Head of caudate nucleus (tissue), 42 donors: Measurements from ENCODE around the gene SGSM2.
A peak's percentile ranks its signal among the peaks of the same experiment; 100 is the strongest.

Experiments used
- DNase-seq, 42 donors: peaks; one replicate each; pipeline versions ENCODE4 v3.0.0 to v3.0.0-alpha.2; 2020 to 2021; ENCODE audit warnings: mixed read lengths in 7 of 42
- intact Hi-C: fragments of 100-400 bp; cut with DNase I; formaldehyde crosslinking; loops from one replicate; pipeline ENCODE4 v1.15.0; 2022

SGSM2 gene

GRCh38 chr17:2403044-2403443 lies 65.7 kb downstream of the SGSM2 start:
- intact Hi-C loops = no loop called here
- DNase-seq = no peak

- peak in 1 of 42 donors; percentile 5 for DNase-seq
Measured at GRCh38 chr17:2405247-2405926, 68.1 kb downstream of the SGSM2 start.

GRCh38 chr17:2406271-2406902 lies 69.1 kb downstream of the SGSM2 start:
- peak in 1 of 42 donors; percentile 0 for DNase-seq
- intact Hi-C loops = no loop called here

More at GRCh38 chr17:2405247-2405926, 68.1 kb downstream of the SGSM2 start:
- intact Hi-C loops = no loop called here

- no peak for DNase-seq
- intact Hi-C loops = no loop called here
Measured at GRCh38 chr17:2406903-2407790, 69.8 kb downstream of the SGSM2 start.

- intact Hi-C loops = loop anchor here (10.0 kb wide), 1 partner anchor 294 kb away; no protein-coding TSS in a partner anchor
- DNase-seq = no peak
Measured at GRCh38 chr17:2410951-2411350, 73.7 kb downstream of the SGSM2 start.

GRCh38 chr17:2412561-2413021 lies 75.3 kb downstream of the SGSM2 start:
- DNase-seq = peak in 23 of 42 donors; percentile 19 to 79 (median 57)
- intact Hi-C loops = loop anchor here (10.0 kb wide), 1 partner anchor 292 kb away; no protein-coding TSS in a partner anchor

GRCh38 chr17:2414446-2415064 lies 77.3 kb downstream of the SGSM2 start:
- DNase-seq = no peak

GRCh38 chr17:2415081-2415480 lies 77.8 kb downstream of the SGSM2 start:
- intact Hi-C loops = loop anchor here (2.0 to 10.0 kb wide), 2 partner anchors 30 to 290 kb away; no protein-coding TSS in a partner anchor
- no peak for DNase-seq

More at GRCh38 chr17:2414446-2415064, 77.3 kb downstream of the SGSM2 start:
- intact Hi-C loops = loop anchor here (2.0 to 10.0 kb wide), 2 partner anchors 30 to 290 kb away; no protein-coding TSS in a partner anchor

- DNase-seq = peak; percentile 64 to 98 (median 93)
- intact Hi-C loops = loop anchor here (2.0 to 10.0 kb wide), 2 partner anchors 15 to 289 kb away; partner anchors contain the start of gene MNT
Measured at GRCh38 chr17:2416010-2416734, 78.9 kb downstream of the SGSM2 start.

GRCh38 chr17:2418572-2418971 lies 81.3 kb downstream of the SGSM2 start:
- DNase-seq = no peak
- intact Hi-C loops = loop anchor here (10.0 kb wide), 1 partner anchor 286 kb away; no protein-coding TSS in a partner anchor

GRCh38 chr17:2419486-2419885 lies 82.2 kb downstream of the SGSM2 start:
- no peak for DNase-seq
- intact Hi-C loops = loop anchor here (10.0 kb wide), 1 partner anchor 285 kb away; no protein-coding TSS in a partner anchor

- no peak for DNase-seq
- intact Hi-C loops = no loop called here
Measured at GRCh38 chr17:2420176-2420575, 82.9 kb downstream of the SGSM2 start.

- peak in 21 of 42 donors; percentile 23 to 69 (median 50) for DNase-seq
- intact Hi-C loops = no loop called here
Measured at GRCh38 chr17:2421315-2422147, 84.2 kb downstream of the SGSM2 start.

- intact Hi-C loops = no loop called here
- no peak for DNase-seq
Measured at GRCh38 chr17:2423271-2423670, 86.0 kb downstream of the SGSM2 start.

GRCh38 chr17:2427215-2427614 lies 89.9 kb downstream of the SGSM2 start:
- no peak for DNase-seq
- intact Hi-C loops = no loop called here

GRCh38 chr17:2427910-2428309 lies 90.6 kb downstream of the SGSM2 start:
- intact Hi-C loops = no loop called here
- peak in 1 of 42 donors; percentile 27 for DNase-seq
